ENCODE results near the gene SIX3.

DNA sequence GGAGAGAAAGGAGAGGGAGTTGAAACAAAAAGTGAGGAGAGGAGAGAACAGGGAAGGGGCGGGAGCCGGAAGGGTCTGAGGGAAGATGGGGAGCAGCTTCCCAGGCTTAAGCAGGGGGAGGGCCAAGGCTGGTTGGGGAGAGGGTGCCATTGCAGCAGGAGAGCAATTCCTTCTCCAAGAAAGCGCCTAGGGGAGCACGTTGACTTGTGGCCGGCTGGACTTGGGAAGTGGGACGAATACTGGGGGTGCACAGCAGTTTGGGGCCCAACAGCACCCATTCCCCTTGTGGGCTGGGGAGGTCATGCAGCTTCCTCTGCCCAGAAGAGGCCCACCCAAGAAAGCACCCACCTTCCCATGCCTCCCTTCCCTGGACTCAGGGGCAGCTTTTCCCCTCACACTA, 9.6 kb downstream of the SIX3 start:
- TF ChIP-seq, protein P1, sequence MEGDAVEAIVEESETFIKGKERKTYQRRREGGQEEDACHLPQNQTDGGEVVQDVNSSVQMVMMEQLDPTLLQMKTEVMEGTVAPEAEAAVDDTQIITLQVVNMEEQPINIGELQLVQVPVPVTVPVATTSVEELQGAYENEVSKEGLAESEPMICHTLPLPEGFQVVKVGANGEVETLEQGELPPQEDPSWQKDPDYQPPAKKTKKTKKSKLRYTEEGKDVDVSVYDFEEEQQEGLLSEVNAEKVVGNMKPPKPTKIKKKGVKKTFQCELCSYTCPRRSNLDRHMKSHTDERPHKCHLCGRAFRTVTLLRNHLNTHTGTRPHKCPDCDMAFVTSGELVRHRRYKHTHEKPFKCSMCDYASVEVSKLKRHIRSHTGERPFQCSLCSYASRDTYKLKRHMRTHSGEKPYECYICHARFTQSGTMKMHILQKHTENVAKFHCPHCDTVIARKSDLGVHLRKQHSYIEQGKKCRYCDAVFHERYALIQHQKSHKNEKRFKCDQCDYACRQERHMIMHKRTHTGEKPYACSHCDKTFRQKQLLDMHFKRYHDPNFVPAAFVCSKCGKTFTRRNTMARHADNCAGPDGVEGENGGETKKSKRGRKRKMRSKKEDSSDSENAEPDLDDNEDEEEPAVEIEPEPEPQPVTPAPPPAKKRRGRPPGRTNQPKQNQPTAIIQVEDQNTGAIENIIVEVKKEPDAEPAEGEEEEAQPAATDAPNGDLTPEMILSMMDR (conservative IDR thresholded peaks at IDR 0.05 in 1 of 2, IDR thresholded peaks at IDR 0.05 in 1 of 2; ENCODE audit: extremely low read depth in 1 of 2, insufficient read depth in 1 of 2, low read depth in 1 of 2, low read length in 2 of 2), result no peak
- no peak for TF ChIP-seq EZH2 (IDR thresholded peaks at IDR 0.05; ENCODE audit: borderline replicate concordance, low read length)

All from mammary epithelial cell (primary cell).